HCT116 (cell line): ENCODE results near the gene NUMB. TPM values are rescaled to one million over a fixed set of nuclear protein-coding genes. Genes with fewer than 3 reads are reported as not detected.
A peak's percentile ranks its signal among the peaks of the same experiment; 100 is the strongest.

Source experiments
- ATAC-seq: fragments of 200-7000 bp; cut with Tn5 transposase; 2 replicates; pipeline ENCODE4 v1.9.1; 2020; ENCODE audit warnings: mild to moderate bottlenecking, moderate library complexity
- BruUV-seq: library from RNA; stranded (reverse); fragments of 400-500 nt; replicated peaks from 2 replicates; lab custom pipeline; 2021; lab: Mats Ljungman, UMichigan
- CTCF ChIA-PET: fragments of 300-600 bp; sonication (Branson Sonifier 250); formaldehyde crosslinking; loops from one replicate; lab custom pipeline; 2021; ENCODE audit warnings: antibody characterized with exemption; lab: Charles Lee
- POLR2A ChIA-PET: fragments of 300-600, 350-600 bp; sonication (Branson Sonifier 250); formaldehyde crosslinking; loops from one replicate; lab custom pipeline; 2021; ENCODE audit warnings: antibody characterized with exemption; lab: Charles Lee
- RAD21 ChIA-PET, 2 experiments: fragments of 300-600 bp; sonication (Branson Sonifier 250); formaldehyde crosslinking; loops; one replicate each; lab custom pipeline; 2023; ENCODE audit warnings: low total read pairs in 2 of 2; ENCODE audit not compliant: uncharacterized antibody in 2 of 2, unreplicated experiment in 2 of 2, low non-redundant PET in 1 of 2; lab: Charles Lee
- DNase-seq: peaks from one replicate; pipeline ENCODE4 v3.0.0-alpha.2; 2010; ENCODE audit warnings: low read depth, low spot score
- H2AFZ ChIP-seq: fragments of 200-600 bp; shearing (Covaris generic), sonication (generic); 2 replicates; pipeline ENCODE4 v1.6.1; 2017; ENCODE audit warnings: low read depth, mixed run types, mixed read lengths, antibody characterized with exemption, low read length; ENCODE audit not compliant: poor library complexity, severe bottlenecking
- H3K27ac ChIP-seq: 2 replicates; pipeline ENCODE4 v1.5.1; 2012; ENCODE audit warnings: low read depth, low read length
- H3K27me3 ChIP-seq: fragments of 200-600 bp; sonication (generic); 2 replicates; pipeline ENCODE4 v1.6.1; 2016; ENCODE audit warnings: mixed run types, low read length, mixed read lengths; ENCODE audit not compliant: insufficient read depth
- H3K36me3 ChIP-seq, 2 experiments: fragments of 200-500 bp in 1 of 2; fragments of 200-600 bp in 1 of 2; sonication (Bioruptor generic) in 1 of 2; sonication (generic) in 1 of 2; 2 replicates each; pipeline versions ENCODE4 v1.5.1 to v1.6.1; 2014 to 2016; ENCODE audit warnings: low read length in 2 of 2, inconsistent platforms in 1 of 2, mixed read lengths in 1 of 2, mixed run types in 1 of 2; ENCODE audit not compliant: insufficient read depth in 2 of 2, control insufficient read depth in 1 of 2
- H3K4me1 ChIP-seq, 2 experiments: fragments of 200-600 bp in 1 of 2; sonication (generic) in 1 of 2; 2 replicates each; pipeline versions ENCODE4 v1.5.1 to v1.6.1; 2012 to 2017; ENCODE audit warnings: low read length in 2 of 2, inconsistent platforms in 1 of 2, mild to moderate bottlenecking in 1 of 2, mixed read lengths in 1 of 2, mixed run types in 1 of 2, moderate library complexity in 1 of 2; ENCODE audit not compliant: insufficient read depth in 2 of 2, control insufficient read depth in 1 of 2
- H3K4me2 ChIP-seq: fragments of 200-600 bp; sonication (generic); 2 replicates; pipeline ENCODE4 v1.6.1; 2017; ENCODE audit warnings: mixed run types, low read length, mixed read lengths
- H3K4me3 ChIP-seq, 2 experiments: fragments of 200-600 bp in 1 of 2; sonication (generic) in 1 of 2; replicated peaks in 1 of 2; 2 replicates each; pipeline ENCODE4 v1.5.1; 2011 to 2016; ENCODE audit warnings: low read length in 2 of 2, control low read depth in 1 of 2, low read depth in 1 of 2, mild to moderate bottlenecking in 1 of 2, mixed read lengths in 1 of 2, mixed run types in 1 of 2
- H3K79me2 ChIP-seq: fragments of 200-600 bp; sonication (generic); 2 replicates; pipeline ENCODE4 v1.6.1; 2017; ENCODE audit warnings: mild to moderate bottlenecking, mixed run types, low read length, moderate library complexity, mixed read lengths; ENCODE audit not compliant: insufficient read depth
- H3K9ac ChIP-seq: fragments of 200-600 bp; sonication (generic); 2 replicates; pipeline ENCODE4 v1.6.1; 2016; ENCODE audit warnings: low read length, mixed read lengths
- H3K9me2 ChIP-seq: fragments of 200-600 bp; sonication (generic), shearing (Covaris generic); 2 replicates; pipeline ENCODE4 v1.6.1; 2017; ENCODE audit warnings: mixed run types, mild to moderate bottlenecking, moderate library complexity; ENCODE audit not compliant: insufficient read depth
- H3K9me3 ChIP-seq, 2 experiments: fragments of 200-500 bp in 1 of 2; fragments of 200-600 bp in 1 of 2; sonication (Bioruptor generic) in 1 of 2; sonication (generic) in 1 of 2; 2 replicates each; pipeline ENCODE4 v1.6.1; 2014 to 2017; ENCODE audit warnings: low read length in 2 of 2, mixed read lengths in 2 of 2, inconsistent platforms in 1 of 2, low read depth in 1 of 2, mild to moderate bottlenecking in 1 of 2, mixed run types in 1 of 2, moderate library complexity in 1 of 2; ENCODE audit not compliant: control insufficient read depth in 1 of 2, insufficient read depth in 1 of 2
- H4K20me1 ChIP-seq: fragments of 200-600 bp; sonication (generic), shearing (Covaris generic); 2 replicates; pipeline ENCODE4 v1.6.1; 2017; ENCODE audit warnings: mixed run types, mild to moderate bottlenecking, moderate library complexity; ENCODE audit not compliant: insufficient read depth
- CEBPB ChIP-seq: IDR thresholded peaks from 2 replicates; pipeline ENCODE4 v1.6.1; 2012; ENCODE audit warnings: low read depth
- ELF1 ChIP-seq: IDR thresholded peaks from 2 replicates; pipeline ENCODE4 v1.6.1; 2012; ENCODE audit warnings: low read depth, borderline replicate concordance
- RAD21 ChIP-seq: IDR thresholded peaks from 2 replicates; pipeline ENCODE4 v1.6.1; 2012; ENCODE audit warnings: low read depth, mild to moderate bottlenecking
- SP1 ChIP-seq: IDR thresholded peaks from 2 replicates; pipeline ENCODE4 v1.6.1; 2012; ENCODE audit warnings: low read depth
- intact Hi-C: fragments of 100-400 bp; cut with micrococcal nuclease; formaldehyde crosslinking; loops from 2 replicates; pipeline ENCODE4 v1.10.0; 2022
- total RNA-seq: library from RNA; stranded (reverse); gene quantifications from one replicate; pipeline ENCODE4 v1.2.1, GENCODE V29; 2021; ENCODE audit not compliant: unreplicated experiment
- TF ChIP-seq, protein P1 (sequence below), 3 experiments: fragments of 200-600 bp in 1 of 3; sonication (generic) in 1 of 3; IDR thresholded peaks in 2 of 3; conservative IDR thresholded peaks in 1 of 3; 2 replicates each; pipeline ENCODE4 v1.5.1; 2012 to 2017; ENCODE audit warnings: low read depth in 2 of 3, low read length in 2 of 3, antibody characterized with exemption in 1 of 3, borderline replicate concordance in 1 of 3, control low read depth in 1 of 3, mild to moderate bottlenecking in 1 of 3, mixed read lengths in 1 of 3, mixed run types in 1 of 3, moderate library complexity in 1 of 3; ENCODE audit not compliant: insufficient read depth in 1 of 3
- TF ChIP-seq, protein P2 (sequence below): IDR thresholded peaks from 2 replicates; pipeline ENCODE4 v1.6.1; 2012; ENCODE audit warnings: low read depth

The NUMB gene
- total RNA-seq, 1 experiment from 2014 or later = 43.0 TPM

GRCh38 chr14:73295198-73295796, 163.0 kb downstream of the NUMB start:
- DNase-seq = peak; percentile 33
- no peaks in the 10 kb centered on the region; the same call in 1 of the 2 replicates for H4K20me1 ChIP-seq
- H3K36me3 ChIP-seq = peaks cover 0 to 4% of the 10 kb centered on the region in 2 experiments; a peak in 1 of 4 replicates
- peak; percentile 71 for ATAC-seq
- intact Hi-C loops = loop anchor here (1.0 to 5.0 kb wide), 3 partner anchors 123 to 338 kb away; no protein-coding TSS in a partner anchor
- RAD21 ChIA-PET = interaction anchor here (0.6 to 3.1 kb wide), 6 partner anchors 160 to 177 kb away, joined by 3 to 24 read pairs (median 4); no protein-coding TSS in a partner anchor
- H3K27ac ChIP-seq = no peak overlapping the region
- CTCF ChIA-PET = interaction anchor here (0.6 to 3.0 kb wide), 38 partner anchors 8 to 781 kb away, joined by 3 to 98 read pairs (median 4); partner anchors contain the start of genes NUMB and RIOX1
- TF ChIP-seq ELF1 = no peak
- no peak for TF ChIP-seq CEBPB
- TF ChIP-seq, protein P1, sequence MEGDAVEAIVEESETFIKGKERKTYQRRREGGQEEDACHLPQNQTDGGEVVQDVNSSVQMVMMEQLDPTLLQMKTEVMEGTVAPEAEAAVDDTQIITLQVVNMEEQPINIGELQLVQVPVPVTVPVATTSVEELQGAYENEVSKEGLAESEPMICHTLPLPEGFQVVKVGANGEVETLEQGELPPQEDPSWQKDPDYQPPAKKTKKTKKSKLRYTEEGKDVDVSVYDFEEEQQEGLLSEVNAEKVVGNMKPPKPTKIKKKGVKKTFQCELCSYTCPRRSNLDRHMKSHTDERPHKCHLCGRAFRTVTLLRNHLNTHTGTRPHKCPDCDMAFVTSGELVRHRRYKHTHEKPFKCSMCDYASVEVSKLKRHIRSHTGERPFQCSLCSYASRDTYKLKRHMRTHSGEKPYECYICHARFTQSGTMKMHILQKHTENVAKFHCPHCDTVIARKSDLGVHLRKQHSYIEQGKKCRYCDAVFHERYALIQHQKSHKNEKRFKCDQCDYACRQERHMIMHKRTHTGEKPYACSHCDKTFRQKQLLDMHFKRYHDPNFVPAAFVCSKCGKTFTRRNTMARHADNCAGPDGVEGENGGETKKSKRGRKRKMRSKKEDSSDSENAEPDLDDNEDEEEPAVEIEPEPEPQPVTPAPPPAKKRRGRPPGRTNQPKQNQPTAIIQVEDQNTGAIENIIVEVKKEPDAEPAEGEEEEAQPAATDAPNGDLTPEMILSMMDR (IDR thresholded peaks at IDR 0.05 in 2 of 3, conservative IDR thresholded peaks at IDR 0.05 in 1 of 3; ENCODE audit: borderline replicate concordance in 1 of 3, insufficient read depth in 1 of 3, low read depth in 2 of 3, low read length in 2 of 3) = peak; percentile 60 to 85 (median 64); a peak in 5 of 6 replicates
- peak; percentile 13; the same call in 1 of the 2 replicates for TF ChIP-seq SP1
- TF ChIP-seq RAD21 = peak; percentile 58
- TF ChIP-seq, protein P2, sequence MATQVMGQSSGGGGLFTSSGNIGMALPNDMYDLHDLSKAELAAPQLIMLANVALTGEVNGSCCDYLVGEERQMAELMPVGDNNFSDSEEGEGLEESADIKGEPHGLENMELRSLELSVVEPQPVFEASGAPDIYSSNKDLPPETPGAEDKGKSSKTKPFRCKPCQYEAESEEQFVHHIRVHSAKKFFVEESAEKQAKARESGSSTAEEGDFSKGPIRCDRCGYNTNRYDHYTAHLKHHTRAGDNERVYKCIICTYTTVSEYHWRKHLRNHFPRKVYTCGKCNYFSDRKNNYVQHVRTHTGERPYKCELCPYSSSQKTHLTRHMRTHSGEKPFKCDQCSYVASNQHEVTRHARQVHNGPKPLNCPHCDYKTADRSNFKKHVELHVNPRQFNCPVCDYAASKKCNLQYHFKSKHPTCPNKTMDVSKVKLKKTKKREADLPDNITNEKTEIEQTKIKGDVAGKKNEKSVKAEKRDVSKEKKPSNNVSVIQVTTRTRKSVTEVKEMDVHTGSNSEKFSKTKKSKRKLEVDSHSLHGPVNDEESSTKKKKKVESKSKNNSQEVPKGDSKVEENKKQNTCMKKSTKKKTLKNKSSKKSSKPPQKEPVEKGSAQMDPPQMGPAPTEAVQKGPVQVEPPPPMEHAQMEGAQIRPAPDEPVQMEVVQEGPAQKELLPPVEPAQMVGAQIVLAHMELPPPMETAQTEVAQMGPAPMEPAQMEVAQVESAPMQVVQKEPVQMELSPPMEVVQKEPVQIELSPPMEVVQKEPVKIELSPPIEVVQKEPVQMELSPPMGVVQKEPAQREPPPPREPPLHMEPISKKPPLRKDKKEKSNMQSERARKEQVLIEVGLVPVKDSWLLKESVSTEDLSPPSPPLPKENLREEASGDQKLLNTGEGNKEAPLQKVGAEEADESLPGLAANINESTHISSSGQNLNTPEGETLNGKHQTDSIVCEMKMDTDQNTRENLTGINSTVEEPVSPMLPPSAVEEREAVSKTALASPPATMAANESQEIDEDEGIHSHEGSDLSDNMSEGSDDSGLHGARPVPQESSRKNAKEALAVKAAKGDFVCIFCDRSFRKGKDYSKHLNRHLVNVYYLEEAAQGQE = no peak
- H3K9ac ChIP-seq = no peak overlapping the region
- no peaks in the 10 kb centered on the region for H3K79me2 ChIP-seq
- no peak overlapping the region for H2AFZ ChIP-seq
- no peak overlapping the region for H3K4me3 ChIP-seq
- no peaks in the 10 kb centered on the region; a peak in 1 of 4 replicates for H3K9me3 ChIP-seq
- no peak overlapping the region for H3K4me2 ChIP-seq
- H3K9me2 ChIP-seq = no peaks in the 10 kb centered on the region
- BruUV-seq = no TSS peak
- no peaks in the 10 kb centered on the region for H3K4me1 ChIP-seq
- H3K27me3 ChIP-seq = no peaks in the 10 kb centered on the region
- POLR2A ChIA-PET = interaction anchor here (0.9 kb wide), 1 partner anchor 176 kb away, joined by 4 read pairs; no protein-coding TSS in a partner anchor
